HCT116 (cell line): ENCODE measurements around the gene PTPN13. TPM values are rescaled to one million over a fixed set of nuclear protein-coding genes. Genes with fewer than 3 reads are reported as not detected.

Experiments
- ATAC-seq: fragments of 200-7000 bp; cut with Tn5 transposase; 2 replicates; pipeline ENCODE4 v1.9.1; 2020; ENCODE audit warnings: mild to moderate bottlenecking, moderate library complexity
- BruUV-seq: library from RNA; stranded (reverse); fragments of 400-500 nt; replicated peaks from 2 replicates; lab custom pipeline; 2021; lab: Mats Ljungman, UMichigan
- CTCF ChIA-PET: fragments of 300-600 bp; sonication (Branson Sonifier 250); formaldehyde crosslinking; loops from one replicate; lab custom pipeline; 2021; ENCODE audit warnings: antibody characterized with exemption; lab: Charles Lee
- POLR2A ChIA-PET: fragments of 300-600, 350-600 bp; sonication (Branson Sonifier 250); formaldehyde crosslinking; loops from one replicate; lab custom pipeline; 2021; ENCODE audit warnings: antibody characterized with exemption; lab: Charles Lee
- RAD21 ChIA-PET, 2 experiments: fragments of 300-600 bp; sonication (Branson Sonifier 250); formaldehyde crosslinking; loops; one replicate each; lab custom pipeline; 2023; ENCODE audit warnings: low total read pairs in 2 of 2; ENCODE audit not compliant: uncharacterized antibody in 2 of 2, unreplicated experiment in 2 of 2, low non-redundant PET in 1 of 2; lab: Charles Lee
- DNase-seq: peaks from one replicate; pipeline ENCODE4 v3.0.0-alpha.2; 2010; ENCODE audit warnings: low read depth, low spot score
- H2AFZ ChIP-seq: fragments of 200-600 bp; shearing (Covaris generic), sonication (generic); 2 replicates; pipeline ENCODE4 v1.6.1; 2017; ENCODE audit warnings: low read depth, mixed run types, mixed read lengths, antibody characterized with exemption, low read length; ENCODE audit not compliant: poor library complexity, severe bottlenecking
- H3K27ac ChIP-seq: 2 replicates; pipeline ENCODE4 v1.5.1; 2012; ENCODE audit warnings: low read depth, low read length
- H3K27me3 ChIP-seq: fragments of 200-600 bp; sonication (generic); 2 replicates; pipeline ENCODE4 v1.6.1; 2016; ENCODE audit warnings: mixed run types, low read length, mixed read lengths; ENCODE audit not compliant: insufficient read depth
- H3K36me3 ChIP-seq, 2 experiments: fragments of 200-500 bp in 1 of 2; fragments of 200-600 bp in 1 of 2; sonication (Bioruptor generic) in 1 of 2; sonication (generic) in 1 of 2; 2 replicates each; pipeline versions ENCODE4 v1.5.1 to v1.6.1; 2014 to 2016; ENCODE audit warnings: low read length in 2 of 2, inconsistent platforms in 1 of 2, mixed read lengths in 1 of 2, mixed run types in 1 of 2; ENCODE audit not compliant: insufficient read depth in 2 of 2, control insufficient read depth in 1 of 2
- H3K4me1 ChIP-seq, 2 experiments: fragments of 200-600 bp in 1 of 2; sonication (generic) in 1 of 2; 2 replicates each; pipeline versions ENCODE4 v1.5.1 to v1.6.1; 2012 to 2017; ENCODE audit warnings: low read length in 2 of 2, inconsistent platforms in 1 of 2, mild to moderate bottlenecking in 1 of 2, mixed read lengths in 1 of 2, mixed run types in 1 of 2, moderate library complexity in 1 of 2; ENCODE audit not compliant: insufficient read depth in 2 of 2, control insufficient read depth in 1 of 2
- H3K4me2 ChIP-seq: fragments of 200-600 bp; sonication (generic); 2 replicates; pipeline ENCODE4 v1.6.1; 2017; ENCODE audit warnings: mixed run types, low read length, mixed read lengths
- H3K4me3 ChIP-seq, 2 experiments: fragments of 200-600 bp in 1 of 2; sonication (generic) in 1 of 2; replicated peaks in 1 of 2; 2 replicates each; pipeline ENCODE4 v1.5.1; 2011 to 2016; ENCODE audit warnings: low read length in 2 of 2, control low read depth in 1 of 2, low read depth in 1 of 2, mild to moderate bottlenecking in 1 of 2, mixed read lengths in 1 of 2, mixed run types in 1 of 2
- H3K79me2 ChIP-seq: fragments of 200-600 bp; sonication (generic); 2 replicates; pipeline ENCODE4 v1.6.1; 2017; ENCODE audit warnings: mild to moderate bottlenecking, mixed run types, low read length, moderate library complexity, mixed read lengths; ENCODE audit not compliant: insufficient read depth
- H3K9ac ChIP-seq: fragments of 200-600 bp; sonication (generic); 2 replicates; pipeline ENCODE4 v1.6.1; 2016; ENCODE audit warnings: low read length, mixed read lengths
- H3K9me2 ChIP-seq: fragments of 200-600 bp; sonication (generic), shearing (Covaris generic); 2 replicates; pipeline ENCODE4 v1.6.1; 2017; ENCODE audit warnings: mixed run types, mild to moderate bottlenecking, moderate library complexity; ENCODE audit not compliant: insufficient read depth
- H3K9me3 ChIP-seq, 2 experiments: fragments of 200-500 bp in 1 of 2; fragments of 200-600 bp in 1 of 2; sonication (Bioruptor generic) in 1 of 2; sonication (generic) in 1 of 2; 2 replicates each; pipeline ENCODE4 v1.6.1; 2014 to 2017; ENCODE audit warnings: low read length in 2 of 2, mixed read lengths in 2 of 2, inconsistent platforms in 1 of 2, low read depth in 1 of 2, mild to moderate bottlenecking in 1 of 2, mixed run types in 1 of 2, moderate library complexity in 1 of 2; ENCODE audit not compliant: control insufficient read depth in 1 of 2, insufficient read depth in 1 of 2
- H4K20me1 ChIP-seq: fragments of 200-600 bp; sonication (generic), shearing (Covaris generic); 2 replicates; pipeline ENCODE4 v1.6.1; 2017; ENCODE audit warnings: mixed run types, mild to moderate bottlenecking, moderate library complexity; ENCODE audit not compliant: insufficient read depth
- ATF3 ChIP-seq: IDR thresholded peaks from 2 replicates; pipeline ENCODE4 v1.6.1; 2012
- CBX3 ChIP-seq: IDR thresholded peaks from 2 replicates; pipeline ENCODE4 v1.6.1; 2012; ENCODE audit warnings: low read depth
- EGR1 ChIP-seq: IDR thresholded peaks from 2 replicates; pipeline ENCODE4 v1.6.1; 2012; ENCODE audit warnings: low read depth
- JUND ChIP-seq: IDR thresholded peaks from 2 replicates; pipeline ENCODE4 v1.6.1; 2012
- MAX ChIP-seq: IDR thresholded peaks from 2 replicates; pipeline ENCODE4 v1.6.1; 2012
- POLR2A ChIP-seq: IDR thresholded peaks from 2 replicates; pipeline ENCODE4 v1.7.0; 2011; ENCODE audit warnings: borderline replicate concordance; ENCODE audit not compliant: insufficient read depth, insufficient read length; ENCODE audit errors: extremely low read depth
- RAD21 ChIP-seq: IDR thresholded peaks from 2 replicates; pipeline ENCODE4 v1.6.1; 2012; ENCODE audit warnings: low read depth, mild to moderate bottlenecking
- REST ChIP-seq: IDR thresholded peaks from 2 replicates; pipeline ENCODE4 v1.6.1; 2012; ENCODE audit warnings: low read depth
- SIN3A ChIP-seq: IDR thresholded peaks from 2 replicates; pipeline ENCODE4 v1.6.1; 2012; ENCODE audit warnings: low read depth
- SP1 ChIP-seq: IDR thresholded peaks from 2 replicates; pipeline ENCODE4 v1.6.1; 2012; ENCODE audit warnings: low read depth
- SRF ChIP-seq: IDR thresholded peaks from 2 replicates; pipeline ENCODE4 v1.6.1; 2012; ENCODE audit warnings: low read depth
- TCF7L2 ChIP-seq: IDR thresholded peaks from 2 replicates; pipeline ENCODE4 v1.7.0; 2011; ENCODE audit warnings: borderline replicate concordance, inconsistent platforms; ENCODE audit not compliant: insufficient read depth, insufficient read length; ENCODE audit errors: extremely low read depth
- ZNF274 ChIP-seq: fragments of 200-500 bp; sonication (Bioruptor generic); IDR thresholded peaks from 2 replicates; pipeline ENCODE4 v1.6.1; 2014; ENCODE audit warnings: mild to moderate bottlenecking, low read depth, low read length, inconsistent platforms
- intact Hi-C: fragments of 100-400 bp; cut with micrococcal nuclease; formaldehyde crosslinking; loops from 2 replicates; pipeline ENCODE4 v1.10.0; 2022
- total RNA-seq: library from RNA; stranded (reverse); gene quantifications from one replicate; pipeline ENCODE4 v1.2.1, GENCODE V29; 2021; ENCODE audit not compliant: unreplicated experiment

The PTPN13 gene
- total RNA-seq, 1 experiment from 2014 or later: 14.6 TPM

- POLR2A ChIA-PET: no interaction called here
- H4K20me1 ChIP-seq: no peaks in the 10 kb centered on the region
- no peaks in the 10 kb centered on the region for H3K79me2 ChIP-seq
- no peak overlapping the region for H3K9ac ChIP-seq
- DNase-seq (no peak), ATAC-seq (no peak)
- RAD21 ChIA-PET: no interaction called here
- TF ChIP-seq EGR1 (no peak), TCF7L2 (no peak), SP1 (no peak), RAD21 (no peak), SIN3A (no peak), JUND (no peak), SRF (no peak), ZNF274 (no peak), REST (no peak), POLR2A (no peak), CBX3 (no peak), ATF3 (no peak), MAX (no peak)
- no peaks in the 10 kb centered on the region for H3K9me3 ChIP-seq
- no TSS peak for BruUV-seq
- H3K36me3 ChIP-seq: no peaks in the 10 kb centered on the region; a peak in 1 of 4 replicates
- no peak overlapping the region for H3K4me2 ChIP-seq
- no peaks in the 10 kb centered on the region for H3K9me2 ChIP-seq
- CTCF ChIA-PET: no interaction called here
- no peaks in the 10 kb centered on the region for H3K4me1 ChIP-seq
- H3K27me3 ChIP-seq: no peaks in the 10 kb centered on the region
- no peak overlapping the region for H3K27ac ChIP-seq
- intact Hi-C loops: no loop called here
- no peak overlapping the region for H3K4me3 ChIP-seq
- no peak overlapping the region for H2AFZ ChIP-seq
Observed at GRCh38 chr4:86749121-86749520, 155.0 kb downstream of the PTPN13 start.
